ENCODE results near the gene RBBP6.

RBBP6 gene

GRCh38 chr16:24523569-24523968 lies 15.8 kb upstream of the RBBP6 start:
- DNase-seq (ENCODE audit: low spot score): no peak

- no peak for DNase-seq (ENCODE audit: low spot score)
Observed at GRCh38 chr16:24524855-24525677, 14.3 kb upstream of the RBBP6 start.

GRCh38 chr16:24525970-24526559 lies 13.3 kb upstream of the RBBP6 start:
- DNase-seq (ENCODE audit: low spot score): no peak

- no peak for DNase-seq (ENCODE audit: low spot score)
Observed at GRCh38 chr16:24526701-24527495, 12.5 kb upstream of the RBBP6 start.

- DNase-seq (ENCODE audit: low spot score): no peak
Observed at GRCh38 chr16:24531166-24531565, 8.2 kb upstream of the RBBP6 start.

- no peak for DNase-seq (ENCODE audit: low spot score)
Observed at GRCh38 chr16:24534620-24535019, 4.7 kb upstream of the RBBP6 start.

- no peak for DNase-seq (ENCODE audit: low spot score)
Observed at GRCh38 chr16:24535827-24536226, 3.5 kb upstream of the RBBP6 start.

GRCh38 chr16:24536671-24537070 lies 2.7 kb upstream of the RBBP6 start:
- no peak for DNase-seq (ENCODE audit: low spot score)

GRCh38 chr16:24537474-24538337 lies 1.7 kb upstream of the RBBP6 start:
- DNase-seq (ENCODE audit: low spot score): no peak

GRCh38 chr16:24538756-24539294 lies 541 bp upstream of the RBBP6 start:
- DNase-seq (ENCODE audit: low spot score): no peak

GRCh38 chr16:24539850-24540601 lies 660 bp downstream of the RBBP6 start:
- DNase-seq (ENCODE audit: low spot score): peak; percentile 70

GRCh38 chr16:24540602-24541210 lies 1.3 kb downstream of the RBBP6 start:
- DNase-seq (ENCODE audit: low spot score): no peak

- no peak for DNase-seq (ENCODE audit: low spot score)
Observed at GRCh38 chr16:24541233-24541933, 2.0 kb downstream of the RBBP6 start.

- no peak for DNase-seq (ENCODE audit: low spot score)
Observed at GRCh38 chr16:24543949-24544348, 4.6 kb downstream of the RBBP6 start.

- no peak for DNase-seq (ENCODE audit: low spot score)
Observed at GRCh38 chr16:24544640-24545039, 5.3 kb downstream of the RBBP6 start.

GRCh38 chr16:24550295-24550694 lies 10.9 kb downstream of the RBBP6 start:
- no peak for DNase-seq (ENCODE audit: low spot score)

GRCh38 chr16:24552705-24553246 lies 13.4 kb downstream of the RBBP6 start:
- no peak for DNase-seq (ENCODE audit: low spot score)

GRCh38 chr16:24553983-24554382 lies 14.6 kb downstream of the RBBP6 start:
- DNase-seq (ENCODE audit: low spot score): no peak

- DNase-seq (ENCODE audit: low spot score): no peak
Observed at GRCh38 chr16:24555346-24555872, 16.0 kb downstream of the RBBP6 start.

All from ecto neural progenitor cell (in vitro differentiated cells).